CD14-positive monocyte (primary cell): Measurements from ENCODE around the gene ARID3A. TPM values are rescaled to one million over a fixed set of nuclear protein-coding genes. Genes with fewer than 3 reads are reported as not detected.
A peak's percentile ranks its signal among the peaks of the same experiment; 100 is the strongest.

Experiments used
- DNase-seq, 3 donors: peaks; one replicate each; pipeline ENCODE4 v3.0.0-alpha.2; 2011 to 2022
- H2AFZ ChIP-seq: 2 replicates; pipeline ENCODE4 v1.6.0; 2012; ENCODE audit warnings: mild to moderate bottlenecking, low read depth, low read length, inconsistent platforms; ENCODE audit not compliant: insufficient read depth, poor library complexity, severe bottlenecking
- H3K27ac ChIP-seq, 2 donors: 1 replicate in 1 of 2; 2 replicates in 1 of 2; pipeline ENCODE4 v1.5.1; 2012 to 2013; ENCODE audit warnings: low read length in 2 of 2, control low read depth in 1 of 2, inconsistent platforms in 1 of 2, low read depth in 1 of 2, mild to moderate bottlenecking in 1 of 2
- H3K27me3 ChIP-seq, 2 donors: one replicate each; pipeline versions ENCODE4 v1.6.0 to v1.6.1; 2011 to 2013; ENCODE audit warnings: low read length in 2 of 2; ENCODE audit not compliant: control insufficient read depth in 2 of 2, insufficient read depth in 2 of 2
- H3K36me3 ChIP-seq, 2 donors: replicated peaks in 1 of 2; 1 replicate in 1 of 2; 2 replicates in 1 of 2; pipeline versions ENCODE4 v1.5.1 to v1.6.1; 2012 to 2013; ENCODE audit warnings: low read length in 2 of 2, control low read depth in 1 of 2, inconsistent platforms in 1 of 2, mild to moderate bottlenecking in 1 of 2; ENCODE audit not compliant: insufficient read depth in 2 of 2, control insufficient read depth in 1 of 2
- H3K4me1 ChIP-seq, 2 donors: 1 replicate in 1 of 2; 2 replicates in 1 of 2; pipeline versions ENCODE4 v1.5.1 to v1.6.1; 2012 to 2013; ENCODE audit warnings: low read length in 2 of 2, control low read depth in 1 of 2, inconsistent platforms in 1 of 2, mild to moderate bottlenecking in 1 of 2, moderate library complexity in 1 of 2; ENCODE audit not compliant: insufficient read depth in 2 of 2, control insufficient read depth in 1 of 2
- H3K4me2 ChIP-seq: replicated peaks from 2 replicates; pipeline ENCODE3; 2012; ENCODE audit warnings: low read length, moderate library complexity, mild to moderate bottlenecking; ENCODE audit not compliant: poor library complexity, severe bottlenecking; ENCODE audit errors: extremely low read depth
- H3K4me3 ChIP-seq, 3 experiments: fragments of 200-600 bp in 1 of 3; sonication (generic) in 1 of 3; replicated peaks in 1 of 3; 1 replicate in 2 of 3; 2 replicates in 1 of 3; pipeline ENCODE4 v1.5.1; 2011 to 2013; ENCODE audit warnings: low read length in 3 of 3, mild to moderate bottlenecking in 3 of 3, control low read depth in 2 of 3, low read depth in 2 of 3, inconsistent platforms in 1 of 3, moderate library complexity in 1 of 3
- H3K79me2 ChIP-seq: 2 replicates; pipeline ENCODE4 v1.6.0; 2012; ENCODE audit warnings: mild to moderate bottlenecking, control low read depth, inconsistent platforms, low read length, moderate library complexity; ENCODE audit not compliant: insufficient read depth
- H3K9ac ChIP-seq: 2 replicates; pipeline ENCODE4 v1.6.0; 2017; ENCODE audit warnings: low read length, mild to moderate bottlenecking; ENCODE audit not compliant: insufficient read depth, poor library complexity, severe bottlenecking
- H3K9me3 ChIP-seq, 2 donors: replicated peaks in 1 of 2; 1 replicate in 1 of 2; 2 replicates in 1 of 2; pipeline versions ENCODE4 v1.5.1 to v1.6.1; 2012 to 2013; ENCODE audit warnings: low read length in 2 of 2, control low read depth in 1 of 2; ENCODE audit not compliant: control insufficient read depth in 1 of 2, insufficient read depth in 1 of 2
- H4K20me1 ChIP-seq: 2 replicates; pipeline ENCODE4 v1.6.0; 2012; ENCODE audit warnings: mild to moderate bottlenecking, low read length, control low read depth, moderate library complexity; ENCODE audit not compliant: insufficient read depth
- H3K27ac Mint-ChIP-seq, 7 donors: one replicate each; pipeline ENCODE4 v1.8.0; 2020; ENCODE audit warnings: mild to moderate bottlenecking in 7 of 7, mixed read lengths in 7 of 7, moderate library complexity in 6 of 7, inconsistent platforms in 2 of 7
- H3K27me3 Mint-ChIP-seq, 3 donors: one replicate each; pipeline ENCODE4 v1.8.0; 2021 to 2022; ENCODE audit warnings: low read depth in 3 of 3, mild to moderate bottlenecking in 3 of 3, mixed read lengths in 3 of 3, moderate library complexity in 3 of 3, inconsistent platforms in 1 of 3
- H3K36me3 Mint-ChIP-seq, 2 donors: one replicate each; pipeline ENCODE4 v1.8.0; 2020; ENCODE audit warnings: mixed read lengths in 2 of 2, inconsistent platforms in 1 of 2, mild to moderate bottlenecking in 1 of 2
- H3K4me1 Mint-ChIP-seq: one replicate; pipeline ENCODE4 v1.8.0; 2020; ENCODE audit warnings: mild to moderate bottlenecking, mixed read lengths
- H3K4me3 Mint-ChIP-seq, 2 donors: one replicate each; pipeline ENCODE4 v1.8.0; 2020; ENCODE audit warnings: mild to moderate bottlenecking in 2 of 2, mixed read lengths in 2 of 2, moderate library complexity in 1 of 2
- H3K9me3 Mint-ChIP-seq, 7 donors: one replicate each; pipeline ENCODE4 v1.8.0; 2020 to 2022; ENCODE audit warnings: mixed read lengths in 7 of 7, mild to moderate bottlenecking in 6 of 7, moderate library complexity in 6 of 7, inconsistent platforms in 2 of 7
- CTCF ChIP-seq: fragments of 200-600 bp; IDR thresholded peaks from one replicate; pipeline ENCODE4 v1.8.0; 2022; ENCODE audit warnings: antibody characterized with exemption, mild to moderate bottlenecking
- WGBS: methylation state at CpG from one replicate; pipeline ENCODE4 v1.1.5; 2013; ENCODE audit warnings: missing lambda C conversion rate; ENCODE audit not compliant: insufficient coverage; 5-methylcytosine and 5-hydroxymethylcytosine counted together
- intact Hi-C, 2 donors: fragments of 100-400 bp; cut with micrococcal nuclease; formaldehyde crosslinking; loops; one replicate each; pipeline versions ENCODE4 v1.15.0 to v1.15.1; 2023
- polyA plus RNA-seq, 3 donors: library from polyadenylated mRNA; depleted of rRNA in 1 of 3; unstranded in 2 of 3; stranded (reverse) in 1 of 3; fragments of 300-500 nt in 2 of 3; fragments of >200 nt in 1 of 3; fragmentation: Illumina TruSeq in 2 of 3; gene quantifications; 1 replicate in 2 of 3; 2 replicates in 1 of 3; pipeline ENCODE4 v1.2.3, GENCODE V29; 2012 to 2021

ARID3A gene
- polyA plus RNA-seq, 3 donors = 2.1 to 41.6 (median 3.2) TPM

- TF ChIP-seq CTCF = no peak
- no peak overlapping the region for H3K4me2 ChIP-seq
- peaks cover 81% of the 10 kb centered on the region for H4K20me1 ChIP-seq
- peaks cover 27% of the 10 kb centered on the region for H3K79me2 ChIP-seq
- H3K4me3 ChIP-seq = no peak overlapping the region
- 100% methylated on average over 12 of the region's 19 CpGs for WGBS
- peak overlapping the region in 1 of 7 donors; percentile 16 for H3K27ac Mint-ChIP-seq
- H3K4me1 Mint-ChIP-seq = peaks cover 5% of the 10 kb centered on the region
- no peak overlapping the region for H2AFZ ChIP-seq
- H3K36me3 ChIP-seq = peaks cover 89 to 95% of the 10 kb centered on the region in 2 donors
- H3K36me3 Mint-ChIP-seq = peaks cover 50 to 93% of the 10 kb centered on the region in 2 donors
- no peak overlapping the region for H3K9ac ChIP-seq
- H3K4me1 ChIP-seq = peaks cover 0 to 5% of the 10 kb centered on the region in 2 donors
- H3K4me3 Mint-ChIP-seq = no peak overlapping the region
- no peak overlapping the region for H3K27ac ChIP-seq
- H3K27me3 ChIP-seq = no peaks in the 10 kb centered on the region
- intact Hi-C loops = no loop called here
- no peak for DNase-seq
- peaks cover 2 to 17% (median 9%) of the 10 kb centered on the region in 7 donors for H3K9me3 Mint-ChIP-seq
- H3K9me3 ChIP-seq = peaks cover 0 to 9% of the 10 kb centered on the region in 2 donors
- no peaks in the 10 kb centered on the region for H3K27me3 Mint-ChIP-seq
These were observed 39.2 kb downstream of the ARID3A start for GRCh38 chr19:964761-965694.

GRCh38 chr19:966485-967088 lies 40.8 kb downstream of the ARID3A start:
- Mint-ChIP-seq H3K36me3 (peaks cover 57 to 94% of the 10 kb centered on the region in 2 donors), H3K9me3 (peaks cover 13 to 29% (median 16%) of the 10 kb centered on the region in 7 donors), H3K27me3 (no peaks in the 10 kb centered on the region), H3K4me1 (peaks cover 5% of the 10 kb centered on the region), H3K4me3 (no peak overlapping the region), H3K27ac (peak overlapping the region in 3 of 7 donors; percentile 32 to 79 (median 79))
- no peak for DNase-seq
- peaks cover 13% of the 10 kb centered on the region for H3K79me2 ChIP-seq
- H3K27me3 ChIP-seq = no peaks in the 10 kb centered on the region
- H3K27ac ChIP-seq = no peak overlapping the region
- 93% methylated on average over 14 of the region's 17 CpGs for WGBS
- H4K20me1 ChIP-seq = peaks cover 77% of the 10 kb centered on the region
- peaks cover 0 to 4% of the 10 kb centered on the region in 2 donors for H3K4me1 ChIP-seq
- no peak for TF ChIP-seq CTCF
- no peak overlapping the region for H3K9ac ChIP-seq
- peaks cover 91 to 95% of the 10 kb centered on the region in 2 donors for H3K36me3 ChIP-seq
- H3K4me2 ChIP-seq = no peak overlapping the region
- intact Hi-C loops = no loop called here
- no peak overlapping the region for H3K4me3 ChIP-seq
- peaks cover 7 to 20% of the 10 kb centered on the region in 2 donors for H3K9me3 ChIP-seq
- H2AFZ ChIP-seq = no peak overlapping the region
